Adrenal gland (tissue), 12 donors: ENCODE results near the gene SMIM15. TPM values are rescaled to one million over a fixed set of nuclear protein-coding genes. Genes with fewer than 3 reads are reported as not detected.

Experiments used
- DNase-seq, 7 donors: peaks; one replicate each; pipeline ENCODE4 v3.0.0-alpha.2; 2019 to 2020
- H3K27ac ChIP-seq, 5 donors: fragments of 200-600 bp; sonication (generic) in 4 of 5; 1 replicate in 3 of 5; 2 replicates in 2 of 5; pipeline versions ENCODE4 v1.5.1 to v1.8.0; 2016 to 2020; ENCODE audit warnings: mild to moderate bottlenecking in 1 of 5
- H3K27me3 ChIP-seq: fragments of 200-600 bp; 2 replicates; pipeline ENCODE4 v1.8.0; 2021
- H3K36me3 ChIP-seq, 2 donors: fragments of 200-600 bp; replicated peaks in 1 of 2; 1 replicate in 1 of 2; 2 replicates in 1 of 2; pipeline versions ENCODE4 v1.5.1 to v1.8.0; 2018 to 2022
- H3K4me1 ChIP-seq, 2 donors: fragments of 200-600 bp; replicated peaks in 1 of 2; 1 replicate in 1 of 2; 2 replicates in 1 of 2; pipeline versions ENCODE4 v1.5.1 to v1.8.0; 2018 to 2021
- H3K4me3 ChIP-seq, 4 donors: fragments of 200-600 bp; sonication (generic) in 3 of 4; one replicate each; pipeline ENCODE4 v1.5.1; 2016 to 2018
- H3K9me3 ChIP-seq, 3 donors: fragments of 200-600 bp; sonication (generic) in 1 of 3; replicated peaks in 1 of 3; 1 replicate in 2 of 3; 2 replicates in 1 of 3; pipeline versions ENCODE4 v1.5.1 to v1.8.0; 2016 to 2021
- POLR2A ChIP-seq, 2 donors: fragments of 450-650 bp; IDR thresholded peaks; one replicate each; pipeline ENCODE4 v1.6.1; 2017; ENCODE audit warnings: antibody characterized with exemption in 2 of 2, mild to moderate bottlenecking in 2 of 2, moderate library complexity in 1 of 2
- WGBS, 4 donors: extraction: QIAGEN DNeasy Blood & Tissue Kit in 2 of 4; methylation state at CpG; one replicate each; pipeline versions ENCODE4 v1.1.5 to v1.1.7; 2013 to 2017; 5-methylcytosine and 5-hydroxymethylcytosine counted together
- intact Hi-C, 2 donors: fragments of 100-400 bp; cut with DNase I; formaldehyde crosslinking; loops; one replicate each; pipeline versions ENCODE4 v1.14.1 to v1.15.0; 2022 to 2023
- polyA plus RNA-seq, 3 donors: library from polyadenylated mRNA; stranded (reverse); fragments of 200-250 nt in 2 of 3; fragments of 350-450 nt in 1 of 3; fragmentation: Illumina TruSeq in 1 of 3; extraction: RNeasy Lipid Tissue Mini Kit (QIAGEN cat#74804) in 1 of 3; gene quantifications; one replicate each; pipeline ENCODE4 v1.2.3, GENCODE V29; 2013 to 2014
- total RNA-seq, 9 donors: library from RNA; depleted of rRNA in 4 of 9; stranded (reverse); fragments of >200 nt in 4 of 9; fragments of 120-200 nt in 1 of 9; fragmentation: NEBNext Ultra II Directional in 1 of 9; extraction: Animal tissue kit (Norgen Biotek cat#: 25700) in 1 of 9; gene quantifications; one replicate each; pipeline versions ENCODE4 v1.1.0 to v1.2.4, GENCODE V29; 2013 to 2023
- TF ChIP-seq, protein P1 (sequence below), 6 experiments: fragments of 450-650 bp in 4 of 6; fragments of 200-600 bp in 2 of 6; sonication (generic) in 1 of 6; IDR thresholded peaks; 1 replicate in 5 of 6; 2 replicates in 1 of 6; pipeline versions ENCODE4 v1.5.1 to v1.8.0; 2016 to 2021; ENCODE audit warnings: antibody characterized with exemption in 6 of 6, mild to moderate bottlenecking in 2 of 6, moderate library complexity in 1 of 6
- donor health status: healthy with polysubstance abuse.
- donor health status: Bipolar disorder and iron deficiency.
- donor health status: DM: yes; HTN: yes; CAD: no.
- donor health status: DM: no; HTN: no; CAD: no.
- donor health status: DM: no; HTN: no; CAD: no.
- donor health status: DM: yes; HTN: yes; CAD: no.

Gene SMIM15
- total and polyA plus RNA-seq, 12 donors, result 19.1 to 83.9 (median 50.3) TPM

GRCh38 chr5:61120534-61120933 is 41.7 kb downstream of the SMIM15 start:
- Histone ChIP-seq H3K9me3 (no peaks in the 10 kb centered on the region), H3K27me3 (no peaks in the 10 kb centered on the region), H3K27ac (no peak overlapping the region), H3K4me3 (no peak overlapping the region), H3K36me3 (no peaks in the 10 kb centered on the region), H3K4me1 (peaks cover 0 to 5% of the 10 kb centered on the region in 2 donors)
- WGBS, 4 donors, result 44 to 55% (median 51%) methylated on average over 1 of the region's 1 CpG
- no peak for TF ChIP-seq POLR2A (IDR thresholded peaks at IDR 0.05)
- TF ChIP-seq, protein P1, sequence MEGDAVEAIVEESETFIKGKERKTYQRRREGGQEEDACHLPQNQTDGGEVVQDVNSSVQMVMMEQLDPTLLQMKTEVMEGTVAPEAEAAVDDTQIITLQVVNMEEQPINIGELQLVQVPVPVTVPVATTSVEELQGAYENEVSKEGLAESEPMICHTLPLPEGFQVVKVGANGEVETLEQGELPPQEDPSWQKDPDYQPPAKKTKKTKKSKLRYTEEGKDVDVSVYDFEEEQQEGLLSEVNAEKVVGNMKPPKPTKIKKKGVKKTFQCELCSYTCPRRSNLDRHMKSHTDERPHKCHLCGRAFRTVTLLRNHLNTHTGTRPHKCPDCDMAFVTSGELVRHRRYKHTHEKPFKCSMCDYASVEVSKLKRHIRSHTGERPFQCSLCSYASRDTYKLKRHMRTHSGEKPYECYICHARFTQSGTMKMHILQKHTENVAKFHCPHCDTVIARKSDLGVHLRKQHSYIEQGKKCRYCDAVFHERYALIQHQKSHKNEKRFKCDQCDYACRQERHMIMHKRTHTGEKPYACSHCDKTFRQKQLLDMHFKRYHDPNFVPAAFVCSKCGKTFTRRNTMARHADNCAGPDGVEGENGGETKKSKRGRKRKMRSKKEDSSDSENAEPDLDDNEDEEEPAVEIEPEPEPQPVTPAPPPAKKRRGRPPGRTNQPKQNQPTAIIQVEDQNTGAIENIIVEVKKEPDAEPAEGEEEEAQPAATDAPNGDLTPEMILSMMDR (IDR thresholded peaks at IDR 0.05), result no peak
- DNase-seq, result no peak
- intact Hi-C loops, result no loop called here

DNA sequence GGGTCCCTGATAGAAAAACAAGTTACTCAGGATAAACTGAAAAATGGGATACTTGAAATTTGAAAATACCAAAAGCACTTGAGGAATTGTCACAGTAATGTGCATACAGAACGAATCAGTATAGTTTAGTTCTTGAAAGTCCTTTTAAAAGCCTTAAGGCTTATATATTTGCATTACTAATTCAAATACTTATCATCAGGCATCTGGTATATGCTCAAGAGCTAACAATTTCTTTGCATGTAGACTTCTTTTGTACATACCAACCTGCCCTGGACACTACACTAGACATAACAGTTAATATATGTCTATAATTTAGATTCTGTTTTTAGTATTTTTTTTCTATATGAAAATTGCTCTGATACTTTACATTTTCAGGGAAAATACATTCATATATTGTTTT is 43.2 kb downstream of the SMIM15 start:
- 79 to 90% (median 87%) methylated on average over 1 of the region's 1 CpG for WGBS, 4 donors
- no peak for DNase-seq
- Histone ChIP-seq H3K27ac (no peak overlapping the region), H3K4me3 (no peak overlapping the region), H3K9me3 (no peaks in the 10 kb centered on the region), H3K36me3 (no peaks in the 10 kb centered on the region), H3K27me3 (no peaks in the 10 kb centered on the region), H3K4me1 (peaks cover 0 to 5% of the 10 kb centered on the region in 2 donors)
- TF ChIP-seq POLR2A (IDR thresholded peaks at IDR 0.05), result no peak
- TF ChIP-seq, protein P1 (IDR thresholded peaks at IDR 0.05), result no peak
- intact Hi-C loops, result no loop called here

DNA sequence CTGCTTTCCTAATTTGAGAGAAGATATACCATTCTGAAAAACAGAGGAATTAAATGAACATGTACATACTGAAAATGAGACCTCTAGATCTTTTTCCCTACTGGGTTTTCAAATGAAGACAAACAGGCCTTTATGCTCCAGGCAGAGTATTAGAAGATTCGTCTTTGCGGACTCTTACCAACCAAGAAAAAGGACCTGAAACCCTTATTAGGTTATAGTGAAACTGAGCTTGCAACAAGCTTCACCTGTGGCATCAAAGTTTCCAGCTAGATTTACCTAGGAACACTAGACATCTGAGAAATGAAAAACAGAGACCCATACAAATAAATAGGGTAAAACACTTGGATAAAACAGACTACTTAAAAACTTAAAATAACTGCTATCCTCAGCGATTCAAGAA is 46.3 kb downstream of the SMIM15 start:
- Histone ChIP-seq H3K4me1 (no peaks in the 10 kb centered on the region), H3K36me3 (no peaks in the 10 kb centered on the region), H3K4me3 (no peak overlapping the region), H3K9me3 (no peaks in the 10 kb centered on the region), H3K27ac (no peak overlapping the region), H3K27me3 (no peaks in the 10 kb centered on the region)
- no peak for DNase-seq
- TF ChIP-seq POLR2A (IDR thresholded peaks at IDR 0.05), result no peak
- TF ChIP-seq, protein P1 (IDR thresholded peaks at IDR 0.05), result no peak
- 92 to 94% (median 94%) methylated on average over 3 of the region's 3 CpGs for WGBS, 4 donors
- intact Hi-C loops, result no loop called here

GRCh38 chr5:61114441-61114840 is 47.8 kb downstream of the SMIM15 start:
- no peaks in the 10 kb centered on the region for H3K36me3 ChIP-seq
- H3K4me1 ChIP-seq, result no peaks in the 10 kb centered on the region
- intact Hi-C loops, result no loop called here
- WGBS, 4 donors, result 53 to 95% (median 90%) methylated on average over 1 of the region's 1 CpG
- H3K27me3 ChIP-seq, result no peaks in the 10 kb centered on the region
- no peaks in the 10 kb centered on the region for H3K9me3 ChIP-seq
- DNase-seq, result no peak
- TF ChIP-seq POLR2A (IDR thresholded peaks at IDR 0.05), result no peak
- TF ChIP-seq, protein P1 (IDR thresholded peaks at IDR 0.05), result no peak
- H3K4me3 ChIP-seq, result no peak overlapping the region
- H3K27ac ChIP-seq, result no peak overlapping the region

Other genes starting within 250 kb of the SMIM15 start
- 10 to 100 TPM in 5 of 9 donors, 1 to 10 TPM in 4; 7.6 to 23.3 (median 10.1) TPM for gene ERCC8, start 217.4 kb downstream of the SMIM15 start, total RNA-seq
- gene ERCC8, start 217.4 kb downstream of the SMIM15 start, polyA plus RNA-seq, result 10 to 100 TPM in 1 of 3 donors, 1 to 10 TPM in 2; 3.7 to 11.6 (median 5.3) TPM
- gene NDUFAF2, start 217.3 kb downstream of the SMIM15 start, total RNA-seq, result 10 to 100 TPM; 12.0 to 52.6 (median 29.1) TPM
- 100 to 1,000 TPM in 1 of 3 donors, 10 to 100 TPM in 2; 40.4 to 127 (median 49.4) TPM for gene NDUFAF2, start 217.3 kb downstream of the SMIM15 start, polyA plus RNA-seq
- gene ZSWIM6, start 169.8 kb upstream of the SMIM15 start, total RNA-seq, result 10 to 100 TPM in 5 of 9 donors, 1 to 10 TPM in 4; 5.5 to 14.6 (median 10.5) TPM
- gene ZSWIM6, start 169.8 kb upstream of the SMIM15 start, polyA plus RNA-seq, result 1 to 10 TPM; 7.3 to 8.3 (median 8.2) TPM